WERI-Rb-1 (cell line): ENCODE results near the gene TUB.

Experiments
- DNase-seq: peaks from one replicate; pipeline ENCODE4 v3.0.0-alpha.2; 2020
- H3K27ac ChIP-seq: fragments of 250-450 bp; sonication (Bioruptor Pico); 2 replicates; pipeline ENCODE4 v1.5.1; 2020; ENCODE audit warnings: mild to moderate bottlenecking, moderate library complexity
- H3K27me3 ChIP-seq: fragments of 250-450 bp; sonication (Bioruptor Pico); 2 replicates; pipeline ENCODE4 v1.5.1; 2021; ENCODE audit warnings: mild to moderate bottlenecking, low read depth, moderate library complexity; ENCODE audit not compliant: insufficient read depth, severe bottlenecking
- H3K36me3 ChIP-seq: fragments of 250-450 bp; sonication (Bioruptor Pico); 2 replicates; pipeline ENCODE4 v1.5.1; 2020; ENCODE audit warnings: mild to moderate bottlenecking, moderate library complexity
- H3K4me3 ChIP-seq: 2 replicates; pipeline ENCODE4 v1.5.1; 2011; ENCODE audit warnings: low read depth, mild to moderate bottlenecking, control low read depth, low read length
- H3K9me3 ChIP-seq: fragments of 250-450 bp; sonication (Bioruptor Pico); 2 replicates; pipeline ENCODE4 v1.5.1; 2021; ENCODE audit warnings: mild to moderate bottlenecking, moderate library complexity; ENCODE audit not compliant: severe bottlenecking
- TF ChIP-seq, protein P1 (sequence below): IDR thresholded peaks from 2 replicates; pipeline ENCODE4 v1.5.1; 2011; ENCODE audit warnings: low read depth, mild to moderate bottlenecking, control low read depth, inconsistent platforms, low read length

The TUB gene

DNA sequence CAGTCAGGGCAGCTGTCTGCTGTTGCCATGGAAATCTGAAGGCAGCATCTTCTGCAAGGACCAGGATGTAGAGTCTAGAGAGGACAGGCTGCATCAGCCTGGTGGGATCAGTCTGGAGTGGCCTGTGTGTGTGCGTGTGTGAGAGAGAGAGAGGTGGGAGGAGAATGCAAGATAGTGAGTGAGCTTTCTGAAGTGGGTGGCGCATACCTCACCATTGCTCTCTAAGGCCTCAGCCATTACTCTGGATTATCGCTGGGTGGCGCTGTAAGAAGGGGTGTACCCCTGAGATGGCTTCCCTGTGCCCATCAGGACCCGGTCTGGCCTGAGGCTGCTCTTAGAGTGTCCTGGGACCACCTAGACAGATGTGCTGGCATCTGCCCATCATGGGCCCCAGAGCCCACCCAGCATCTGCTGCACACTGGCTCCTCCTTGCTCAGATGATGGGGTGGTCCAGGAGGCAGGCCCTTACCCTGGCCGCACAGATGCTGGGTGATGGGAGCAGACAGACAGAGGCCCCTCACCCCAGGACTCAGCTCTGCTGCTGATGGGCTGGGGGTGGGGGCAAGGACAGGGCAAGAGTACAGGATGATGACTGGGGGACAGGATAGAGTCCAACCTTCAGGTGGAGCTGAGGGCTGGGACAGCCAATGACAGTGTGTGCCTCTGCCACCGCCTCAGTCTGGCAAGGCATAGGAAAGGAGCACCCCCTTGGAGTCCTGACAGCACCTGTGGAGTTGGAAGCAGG is 25.7 kb upstream of the TUB start:
- Histone ChIP-seq H3K27me3 (no peaks in the 10 kb centered on the region), H3K9me3 (no peaks in the 10 kb centered on the region), H3K36me3 (no peaks in the 10 kb centered on the region), H3K4me3 (no peak overlapping the region), H3K27ac (no peak overlapping the region)
- no peak for DNase-seq
- TF ChIP-seq, protein P1, sequence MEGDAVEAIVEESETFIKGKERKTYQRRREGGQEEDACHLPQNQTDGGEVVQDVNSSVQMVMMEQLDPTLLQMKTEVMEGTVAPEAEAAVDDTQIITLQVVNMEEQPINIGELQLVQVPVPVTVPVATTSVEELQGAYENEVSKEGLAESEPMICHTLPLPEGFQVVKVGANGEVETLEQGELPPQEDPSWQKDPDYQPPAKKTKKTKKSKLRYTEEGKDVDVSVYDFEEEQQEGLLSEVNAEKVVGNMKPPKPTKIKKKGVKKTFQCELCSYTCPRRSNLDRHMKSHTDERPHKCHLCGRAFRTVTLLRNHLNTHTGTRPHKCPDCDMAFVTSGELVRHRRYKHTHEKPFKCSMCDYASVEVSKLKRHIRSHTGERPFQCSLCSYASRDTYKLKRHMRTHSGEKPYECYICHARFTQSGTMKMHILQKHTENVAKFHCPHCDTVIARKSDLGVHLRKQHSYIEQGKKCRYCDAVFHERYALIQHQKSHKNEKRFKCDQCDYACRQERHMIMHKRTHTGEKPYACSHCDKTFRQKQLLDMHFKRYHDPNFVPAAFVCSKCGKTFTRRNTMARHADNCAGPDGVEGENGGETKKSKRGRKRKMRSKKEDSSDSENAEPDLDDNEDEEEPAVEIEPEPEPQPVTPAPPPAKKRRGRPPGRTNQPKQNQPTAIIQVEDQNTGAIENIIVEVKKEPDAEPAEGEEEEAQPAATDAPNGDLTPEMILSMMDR = peak; percentile 47

DNA sequence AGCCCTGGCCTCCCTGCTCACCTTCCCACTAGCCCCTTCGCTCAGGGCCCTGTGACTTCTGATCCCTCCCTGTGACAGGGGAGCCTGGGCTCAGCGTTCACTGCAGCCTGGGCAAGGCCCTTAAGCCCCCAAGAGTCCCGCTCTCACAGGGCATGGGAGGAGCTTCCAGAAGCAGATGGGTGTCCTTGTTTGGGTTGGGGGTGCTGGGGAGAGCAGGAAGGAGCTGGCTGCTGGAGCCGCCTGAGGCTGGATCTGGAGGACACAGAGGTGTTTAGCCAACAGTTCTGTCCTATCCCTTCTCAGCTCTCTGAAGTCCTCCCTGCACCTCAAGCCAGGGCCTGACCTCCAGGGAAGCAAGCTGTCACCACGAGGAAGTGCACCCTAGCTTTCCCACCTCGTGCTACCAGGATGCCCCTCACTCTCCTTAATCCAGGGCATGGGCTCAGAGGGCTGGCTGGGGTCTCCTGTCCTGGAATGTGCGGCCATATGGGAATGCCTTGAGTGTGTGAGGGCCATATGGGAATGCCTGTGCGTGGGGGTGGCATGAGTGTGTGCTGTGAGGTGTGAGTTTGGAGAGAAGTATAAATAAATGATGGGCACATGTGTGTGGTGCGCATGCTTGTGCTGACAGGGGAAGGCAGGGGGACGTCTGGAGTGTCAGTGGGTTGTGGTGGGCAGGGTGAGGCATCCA is 25.0 kb upstream of the TUB start:
- Histone ChIP-seq H3K36me3 (no peaks in the 10 kb centered on the region), H3K4me3 (no peak overlapping the region), H3K27ac (no peak overlapping the region), H3K9me3 (no peaks in the 10 kb centered on the region), H3K27me3 (no peaks in the 10 kb centered on the region)
- TF ChIP-seq, protein P1 = no peak
- no peak for DNase-seq

DNA sequence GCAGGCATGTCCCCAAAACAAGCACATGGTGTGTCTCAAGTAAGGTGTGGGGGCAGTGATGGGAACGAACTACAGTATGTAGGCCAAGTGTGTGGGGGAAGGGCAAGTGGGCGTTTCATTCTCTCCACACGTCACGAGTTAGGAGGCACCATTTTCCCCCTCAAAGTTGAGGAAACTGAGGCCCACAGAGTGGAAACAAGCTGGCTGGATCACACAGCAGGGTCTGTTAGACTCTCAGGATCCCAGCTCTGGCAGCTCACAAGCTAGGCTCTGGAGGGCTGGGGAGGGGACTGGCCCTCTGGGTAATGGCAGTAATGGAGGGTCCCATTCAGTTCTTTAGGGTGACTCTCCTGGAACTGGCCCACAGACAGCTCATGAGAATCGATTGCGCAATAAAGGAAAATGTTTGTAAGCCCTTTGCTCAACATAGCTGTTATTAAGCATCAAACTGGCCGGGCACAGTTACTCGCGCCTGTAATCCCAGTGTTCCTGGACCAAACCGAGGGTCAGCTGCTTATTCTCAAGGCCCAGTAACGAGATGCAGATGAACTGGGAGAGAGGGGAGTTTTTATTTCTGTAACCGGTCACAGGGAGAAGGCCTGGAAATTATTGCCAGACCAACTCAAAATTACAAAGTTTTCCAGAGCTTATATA is 24.1 kb upstream of the TUB start:
- Histone ChIP-seq H3K27ac (no peak overlapping the region), H3K36me3 (no peaks in the 10 kb centered on the region)
- DNase-seq = no peak

DNA sequence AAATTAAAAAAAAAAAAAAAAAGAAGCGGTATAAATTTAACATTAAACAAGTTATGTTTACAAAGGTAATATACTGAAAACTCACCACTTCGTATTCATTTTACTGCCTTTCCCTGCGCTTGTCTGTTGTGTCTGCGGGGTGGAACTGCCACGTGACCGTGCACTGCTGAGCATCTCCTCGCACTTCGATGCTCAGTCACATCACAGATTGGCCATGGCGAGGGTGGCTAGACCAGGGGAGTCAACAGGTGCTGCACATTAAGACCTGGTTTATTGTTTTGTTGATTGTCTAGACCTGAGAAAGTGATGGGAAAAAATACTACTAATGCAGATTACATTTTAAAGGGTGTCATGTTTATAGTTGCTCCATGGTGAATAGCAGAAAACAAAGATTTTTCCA is 22.8 kb upstream of the TUB start:
- Histone ChIP-seq H3K27ac (no peak overlapping the region), H3K36me3 (no peaks in the 10 kb centered on the region), H3K9me3 (no peaks in the 10 kb centered on the region), H3K27me3 (no peaks in the 10 kb centered on the region), H3K4me3 (no peak overlapping the region)
- no peak for DNase-seq
- TF ChIP-seq, protein P1 = no peak

More for the DNA sequence above, 24.1 kb upstream of the TUB start:
- Histone ChIP-seq H3K27me3 (no peaks in the 10 kb centered on the region), H3K4me3 (no peak overlapping the region), H3K9me3 (no peaks in the 10 kb centered on the region)
- TF ChIP-seq, protein P1 = no peak

DNA sequence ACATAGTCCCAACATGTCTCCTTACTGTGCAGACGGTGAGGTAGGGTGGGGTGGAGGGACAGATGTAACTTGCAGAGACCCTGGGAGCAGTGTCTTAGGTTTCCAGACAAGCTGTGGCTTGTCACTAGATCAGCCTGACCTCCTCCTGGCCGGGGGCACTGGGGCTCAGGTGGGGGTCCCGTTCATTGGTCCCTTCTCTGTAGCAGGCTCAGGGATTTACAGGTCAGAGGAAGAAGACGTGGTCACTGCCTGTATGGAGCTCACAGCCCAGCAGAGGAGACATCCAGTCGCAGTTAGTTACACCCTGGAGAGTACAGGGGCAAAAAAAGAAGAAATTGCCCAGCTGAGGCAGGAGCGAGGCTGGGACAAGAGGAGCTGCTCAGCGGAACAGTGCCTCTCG is 22.0 kb upstream of the TUB start:
- no peak for DNase-seq
- no peaks in the 10 kb centered on the region for H3K9me3 ChIP-seq
- H3K4me3 ChIP-seq = no peak overlapping the region
- no peaks in the 10 kb centered on the region for H3K27me3 ChIP-seq
- H3K27ac ChIP-seq = no peak overlapping the region
- TF ChIP-seq, protein P1 = no peak
- no peaks in the 10 kb centered on the region for H3K36me3 ChIP-seq
